HEK293 (cell line): ENCODE measurements around the gene ARHGEF11.

Experiments used
- CTCF ChIP-seq: fragments of 450-650 bp; formaldehyde crosslinking; IDR thresholded peaks from 2 replicates; pipeline ENCODE4 v1.5.1; 2016; ENCODE audit warnings: missing biosample characterization, missing genetic modification characterization
- REST ChIP-seq: fragments of 450-650 bp; formaldehyde crosslinking; IDR thresholded peaks from 2 replicates; pipeline ENCODE4 v1.5.1; 2016; ENCODE audit warnings: missing biosample characterization, missing genetic modification characterization
- TSHZ1 ChIP-seq: fragments of 450-650 bp; formaldehyde crosslinking; IDR thresholded peaks from 2 replicates; pipeline ENCODE4 v1.5.1; 2016; ENCODE audit warnings: missing biosample characterization, missing genetic modification characterization, borderline replicate concordance
- ZNF146 ChIP-seq: fragments of 450-650 bp; formaldehyde crosslinking; IDR thresholded peaks from 2 replicates; pipeline ENCODE4 v1.5.1; 2016; ENCODE audit warnings: missing biosample characterization, missing genetic modification characterization
- ZNF184 ChIP-seq: fragments of 450-650 bp; IDR thresholded peaks from 2 replicates; pipeline ENCODE4 v1.5.1; 2018; ENCODE audit warnings: missing biosample characterization, mild to moderate bottlenecking, missing genetic modification characterization
- ZNF513 ChIP-seq: fragments of 450-650 bp; IDR thresholded peaks from 2 replicates; pipeline ENCODE4 v1.5.1; 2018; ENCODE audit warnings: missing biosample characterization, missing genetic modification characterization
- TF ChIP-seq, protein P1 (sequence below): fragments of 450-650 bp; formaldehyde crosslinking; IDR thresholded peaks from 2 replicates; pipeline ENCODE4 v1.5.1; 2017; ENCODE audit warnings: missing biosample characterization, missing genetic modification characterization

DNA sequence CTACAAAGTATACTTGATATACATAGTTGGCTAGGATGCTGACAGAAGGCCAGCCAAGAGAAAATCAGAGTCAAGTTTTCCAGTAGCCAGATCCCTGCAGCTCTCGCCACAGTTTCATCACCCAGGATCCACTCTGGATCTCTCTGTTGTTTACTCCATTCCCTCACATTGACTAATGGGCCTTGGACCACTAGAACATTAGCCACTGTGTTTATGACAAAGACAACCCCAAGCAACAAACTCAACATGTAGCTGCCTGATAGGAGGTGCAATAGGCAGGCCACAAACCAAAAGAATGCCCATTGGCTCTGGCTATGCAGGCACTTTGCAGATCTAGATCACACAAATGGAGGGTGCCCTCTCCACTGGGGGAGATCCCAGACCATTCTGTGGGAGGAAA lies 44.2 kb downstream of the ARHGEF11 start:
- TF ChIP-seq CTCF (tag by site-specific recombination): no peak
- TF ChIP-seq ZNF513: no peak
- TF ChIP-seq ZNF184 (tag by site-specific recombination): no peak
- no peak for TF ChIP-seq TSHZ1 (tag by site-specific recombination)
- TF ChIP-seq REST (tag by site-specific recombination): no peak
- TF ChIP-seq, protein P1, sequence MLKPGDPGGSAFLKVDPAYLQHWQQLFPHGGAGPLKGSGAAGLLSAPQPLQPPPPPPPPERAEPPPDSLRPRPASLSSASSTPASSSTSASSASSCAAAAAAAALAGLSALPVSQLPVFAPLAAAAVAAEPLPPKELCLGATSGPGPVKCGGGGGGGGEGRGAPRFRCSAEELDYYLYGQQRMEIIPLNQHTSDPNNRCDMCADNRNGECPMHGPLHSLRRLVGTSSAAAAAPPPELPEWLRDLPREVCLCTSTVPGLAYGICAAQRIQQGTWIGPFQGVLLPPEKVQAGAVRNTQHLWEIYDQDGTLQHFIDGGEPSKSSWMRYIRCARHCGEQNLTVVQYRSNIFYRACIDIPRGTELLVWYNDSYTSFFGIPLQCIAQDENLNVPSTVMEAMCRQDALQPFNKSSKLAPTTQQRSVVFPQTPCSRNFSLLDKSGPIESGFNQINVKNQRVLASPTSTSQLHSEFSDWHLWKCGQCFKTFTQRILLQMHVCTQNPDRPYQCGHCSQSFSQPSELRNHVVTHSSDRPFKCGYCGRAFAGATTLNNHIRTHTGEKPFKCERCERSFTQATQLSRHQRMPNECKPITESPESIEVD (tag by site-specific recombination): no peak
- TF ChIP-seq ZNF146 (tag by site-specific recombination): no peak
